IPS DF 6.9 (cell line): Measurements from ENCODE around the gene SH3TC2.

Experiments used
- DNase-seq: peaks from one replicate; pipeline ENCODE4 v3.0.0-alpha.2; 2013; ENCODE audit warnings: low read depth, low spot score
- H3K27ac ChIP-seq: one replicate; pipeline ENCODE4 v1.5.1; 2013; ENCODE audit warnings: low read length, control low read depth
- H3K27me3 ChIP-seq: 2 replicates; pipeline ENCODE4 v1.6.1; 2013; ENCODE audit warnings: mild to moderate bottlenecking, low read length; ENCODE audit not compliant: control insufficient read depth, insufficient read depth
- H3K36me3 ChIP-seq: 2 replicates; pipeline ENCODE4 v1.6.1; 2013; ENCODE audit warnings: low read length; ENCODE audit not compliant: control insufficient read depth, insufficient read depth
- H3K4me1 ChIP-seq: 2 replicates; pipeline ENCODE4 v1.6.1; 2013; ENCODE audit warnings: low read length; ENCODE audit not compliant: control insufficient read depth, insufficient read depth
- H3K4me3 ChIP-seq: 2 replicates; pipeline ENCODE4 v1.5.1; 2013; ENCODE audit warnings: mild to moderate bottlenecking, low read length
- H3K9me3 ChIP-seq: 2 replicates; pipeline ENCODE4 v1.6.1; 2013; ENCODE audit warnings: low read length, inconsistent platforms; ENCODE audit not compliant: control insufficient read depth, insufficient read depth
- WGBS: extraction: QIAGEN DNeasy Blood & Tissue Kit; methylation state at CpG from one replicate; pipeline ENCODE4 v1.1.7; 2013; ENCODE audit warnings: mixed read lengths, missing lambda C conversion rate; ENCODE audit not compliant: insufficient read length, insufficient coverage; 5-methylcytosine and 5-hydroxymethylcytosine counted together

SH3TC2 gene

GRCh38 chr5:148974642-148975327 lies 88.1 kb downstream of the SH3TC2 start:
- peaks cover 2% of the 10 kb centered on the region for H3K4me1 ChIP-seq
- DNase-seq, result no peak
- H3K4me3 ChIP-seq, result no peak overlapping the region
- H3K9me3 ChIP-seq, result no peaks in the 10 kb centered on the region
- no peaks in the 10 kb centered on the region for H3K27me3 ChIP-seq
- no CpG with 5 or more reads among the region's 6 CpGs for WGBS
- H3K27ac ChIP-seq, result no peak overlapping the region
- no peaks in the 10 kb centered on the region for H3K36me3 ChIP-seq

DNA sequence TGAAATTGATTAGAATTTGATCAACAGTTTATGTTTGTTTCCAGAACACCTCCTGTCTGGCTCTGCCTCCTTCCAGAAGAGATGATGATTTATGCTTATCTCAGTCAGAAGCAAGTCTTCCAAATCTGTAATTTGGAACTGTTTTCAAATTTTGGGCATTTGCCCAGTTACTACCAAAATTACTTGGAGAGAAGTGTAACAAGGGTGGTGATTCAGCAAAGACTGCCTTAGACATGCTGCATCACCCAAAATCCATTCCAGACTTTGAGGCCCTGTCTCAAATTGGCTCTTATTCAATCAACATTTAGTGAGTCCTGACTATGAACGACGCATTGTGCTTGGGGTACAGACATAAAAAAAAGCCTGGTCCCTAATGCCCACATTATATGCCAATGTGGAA lies 89.4 kb downstream of the SH3TC2 start:
- DNase-seq, result no peak
- H3K27ac ChIP-seq, result no peak overlapping the region

DNA sequence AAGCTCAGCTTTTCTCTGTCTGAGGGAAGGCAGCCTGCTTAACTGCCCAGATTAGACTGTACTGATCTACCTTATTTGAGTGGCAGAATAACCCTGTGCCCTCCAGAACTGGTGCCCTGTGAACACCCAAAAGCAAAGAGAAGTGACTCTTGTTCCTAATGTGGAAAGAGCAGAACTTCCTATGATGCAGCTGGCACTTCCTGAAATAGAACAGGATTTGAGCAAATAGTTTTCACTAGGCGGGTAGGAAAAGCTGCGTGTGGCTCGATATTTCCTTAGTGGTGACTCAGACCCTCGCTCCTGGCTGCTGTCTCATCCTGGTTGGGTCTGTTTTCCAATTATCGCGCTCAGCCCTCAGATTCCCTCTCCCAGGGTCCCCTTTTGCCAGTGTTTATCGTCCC lies 89.9 kb downstream of the SH3TC2 start:
- Histone ChIP-seq H3K4me1 (peaks cover 2% of the 10 kb centered on the region; the same call in 1 of the 2 replicates), H3K4me3 (no peak overlapping the region), H3K27ac (no peak overlapping the region), H3K27me3 (no peaks in the 10 kb centered on the region), H3K36me3 (no peaks in the 10 kb centered on the region), H3K9me3 (no peaks in the 10 kb centered on the region)
- WGBS, result no CpG with 5 or more reads among the region's 7 CpGs
- DNase-seq, result no peak

More for the DNA sequence above, 89.4 kb downstream of the SH3TC2 start:
- Histone ChIP-seq H3K4me3 (no peak overlapping the region), H3K36me3 (no peaks in the 10 kb centered on the region), H3K4me1 (peaks cover 2% of the 10 kb centered on the region; the same call in 1 of the 2 replicates), H3K9me3 (no peaks in the 10 kb centered on the region), H3K27me3 (no peaks in the 10 kb centered on the region)
- WGBS, result no CpG with 5 or more reads among the region's 2 CpGs

GRCh38 chr5:148972396-148972795 lies 90.5 kb downstream of the SH3TC2 start:
- Histone ChIP-seq H3K9me3 (no peaks in the 10 kb centered on the region), H3K36me3 (no peaks in the 10 kb centered on the region), H3K4me3 (no peak overlapping the region), H3K27ac (no peak overlapping the region), H3K4me1 (peaks cover 2% of the 10 kb centered on the region; the same call in 1 of the 2 replicates), H3K27me3 (no peaks in the 10 kb centered on the region)
- WGBS, result no CpG with 5 or more reads among the region's 4 CpGs
- DNase-seq, result no peak

DNA sequence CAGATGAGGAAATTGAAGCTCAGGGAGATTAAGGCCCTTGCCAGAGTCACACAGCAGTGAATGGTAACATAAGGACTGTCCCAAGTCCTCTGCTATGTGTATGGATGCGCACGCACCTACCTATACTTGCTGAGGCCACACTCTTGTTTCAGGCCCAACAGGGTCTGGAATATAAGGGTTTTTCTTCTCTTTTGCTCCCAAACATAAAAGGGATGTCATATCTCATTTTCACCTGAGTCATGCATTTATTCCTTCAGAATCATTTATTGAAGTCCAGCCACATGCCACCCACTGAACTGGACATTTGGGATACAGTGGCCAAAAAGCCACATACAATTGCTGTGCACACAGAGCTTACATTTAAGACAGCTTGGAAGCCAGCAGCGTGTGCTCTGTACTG lies 92.0 kb downstream of the SH3TC2 start:
- WGBS, result no CpG with 5 or more reads among the region's 3 CpGs
- no peak overlapping the region for H3K27ac ChIP-seq
- H3K9me3 ChIP-seq, result no peaks in the 10 kb centered on the region
- no peaks in the 10 kb centered on the region for H3K36me3 ChIP-seq
- 0 out of 2 replicates have a peak, but pooled peaks cover 1% of the 10 kb centered on the region for H3K4me1 ChIP-seq
- H3K4me3 ChIP-seq, result no peak overlapping the region
- no peak for DNase-seq
- no peaks in the 10 kb centered on the region for H3K27me3 ChIP-seq

DNA sequence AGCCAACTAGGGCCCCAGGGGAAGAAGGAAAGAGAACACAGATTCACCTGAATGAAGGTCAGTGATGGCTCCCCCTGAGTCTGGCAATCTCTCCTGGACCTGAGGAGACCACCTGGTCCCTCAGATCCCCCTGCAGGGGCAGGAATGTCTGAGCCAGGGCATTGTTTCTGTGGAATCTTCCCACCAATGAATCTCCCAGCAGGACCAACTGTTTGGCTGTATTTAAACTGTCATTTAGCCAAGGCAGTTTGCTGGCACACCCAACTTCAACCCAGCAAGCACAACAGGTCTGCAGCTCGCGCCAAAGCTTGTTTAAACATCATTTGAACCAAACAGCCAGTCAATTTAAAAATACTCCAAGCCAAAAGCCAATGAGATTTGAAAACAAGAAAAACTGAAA lies 92.6 kb downstream of the SH3TC2 start:
- H3K27me3 ChIP-seq, result no peaks in the 10 kb centered on the region
- no peak for DNase-seq
- no CpG with 5 or more reads among the region's 2 CpGs for WGBS

GRCh38 chr5:148969291-148969690 lies 93.6 kb downstream of the SH3TC2 start:
- H3K27ac ChIP-seq, result no peak overlapping the region
- WGBS, result no CpG with 5 or more reads among the region's 3 CpGs

More for the DNA sequence above, 92.6 kb downstream of the SH3TC2 start:
- Histone ChIP-seq H3K36me3 (no peaks in the 10 kb centered on the region), H3K4me1 (0 out of 2 replicates have a peak, but pooled peaks cover 1% of the 10 kb centered on the region), H3K9me3 (no peaks in the 10 kb centered on the region), H3K27ac (no peak overlapping the region), H3K4me3 (no peak overlapping the region)

DNA sequence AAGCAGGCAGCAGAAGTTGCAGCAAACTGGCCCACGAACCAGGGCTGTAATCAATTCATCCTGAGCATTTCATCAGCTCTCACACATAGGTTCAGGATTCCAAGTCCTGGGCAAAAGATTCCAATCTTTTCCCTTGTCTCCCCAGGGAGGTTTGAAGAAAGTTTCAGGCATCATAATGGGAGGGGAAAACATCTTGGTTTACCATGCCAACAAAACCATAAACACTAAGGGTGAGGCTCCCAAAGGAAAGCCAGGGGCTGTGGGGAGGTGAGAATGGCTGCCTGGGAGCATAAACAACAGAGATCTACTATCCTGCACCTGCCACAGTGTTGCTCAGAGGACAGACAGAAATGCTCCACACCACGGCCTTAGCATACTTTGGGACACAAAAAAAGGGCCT lies 94.6 kb downstream of the SH3TC2 start:
- H3K36me3 ChIP-seq, result no peaks in the 10 kb centered on the region
- no peaks in the 10 kb centered on the region for H3K4me1 ChIP-seq
- H3K4me3 ChIP-seq, result no peak overlapping the region
- no peaks in the 10 kb centered on the region for H3K27me3 ChIP-seq
- no peak overlapping the region for H3K27ac ChIP-seq
- no peaks in the 10 kb centered on the region for H3K9me3 ChIP-seq
- DNase-seq, result no peak
- no CpG with 5 or more reads among the region's 2 CpGs for WGBS

More at GRCh38 chr5:148969291-148969690, 93.6 kb downstream of the SH3TC2 start:
- H3K36me3 ChIP-seq, result no peaks in the 10 kb centered on the region
- H3K4me3 ChIP-seq, result no peak overlapping the region
- H3K27me3 ChIP-seq, result no peaks in the 10 kb centered on the region
- DNase-seq, result no peak
- 0 out of 2 replicates have a peak, but pooled peaks cover 1% of the 10 kb centered on the region for H3K4me1 ChIP-seq
- H3K9me3 ChIP-seq, result no peaks in the 10 kb centered on the region

- Histone ChIP-seq H3K27ac (no peak overlapping the region), H3K27me3 (no peaks in the 10 kb centered on the region), H3K4me3 (no peak overlapping the region), H3K36me3 (no peaks in the 10 kb centered on the region), H3K9me3 (no peaks in the 10 kb centered on the region), H3K4me1 (no peaks in the 10 kb centered on the region)
- no peak for DNase-seq
- WGBS, result no CpG with 5 or more reads among the region's 4 CpGs
Measured at GRCh38 chr5:148967783-148968182, 95.1 kb downstream of the SH3TC2 start.

GRCh38 chr5:148966938-148967337 lies 95.9 kb downstream of the SH3TC2 start:
- no peak overlapping the region for H3K27ac ChIP-seq
- no peaks in the 10 kb centered on the region for H3K9me3 ChIP-seq
- no peaks in the 10 kb centered on the region for H3K27me3 ChIP-seq
- no peaks in the 10 kb centered on the region for H3K36me3 ChIP-seq
- no CpG with 5 or more reads among the region's 2 CpGs for WGBS
- no peak for DNase-seq
- H3K4me1 ChIP-seq, result no peaks in the 10 kb centered on the region
- no peak overlapping the region for H3K4me3 ChIP-seq

DNA sequence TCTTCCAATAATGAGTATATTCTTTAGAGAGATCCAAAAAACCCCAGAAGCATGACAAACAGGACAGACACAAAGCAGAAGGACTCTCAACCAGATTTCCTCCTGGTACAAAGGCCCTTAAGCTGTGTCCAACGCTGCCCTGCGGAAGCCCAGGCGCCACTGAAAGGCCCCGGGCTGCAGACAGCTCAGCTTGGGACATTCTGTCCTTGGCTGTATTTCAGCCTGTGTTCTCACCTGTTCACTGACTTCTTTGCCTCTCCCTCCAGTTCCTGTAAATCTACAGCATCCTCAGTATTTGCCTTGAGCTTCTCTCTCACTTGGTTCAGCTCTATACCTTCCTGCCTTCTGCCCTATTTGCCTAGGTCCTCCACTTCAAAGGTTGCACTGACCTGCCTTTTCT lies 96.5 kb downstream of the SH3TC2 start:
- H3K27ac ChIP-seq, result no peak overlapping the region
- H3K27me3 ChIP-seq, result no peaks in the 10 kb centered on the region
- no peaks in the 10 kb centered on the region for H3K36me3 ChIP-seq
- H3K4me3 ChIP-seq, result no peak overlapping the region
- no peak for DNase-seq
- no peaks in the 10 kb centered on the region for H3K9me3 ChIP-seq
- H3K4me1 ChIP-seq, result no peaks in the 10 kb centered on the region
- WGBS, result no CpG with 5 or more reads among the region's 4 CpGs
